DMS 273 treated with DMSO at 0.1 percent for 48 hours (cell line): ENCODE results near the gene MAPK6.

Experiments used
- DNase-seq: peaks from one replicate; lab custom pipeline; 2025; lab: John Stamatoyannopoulos, UW

The MAPK6 gene

GRCh38 chr15:52010633-52011595 lies 8.1 kb upstream of the MAPK6 start:
- DNase-seq = no peak

- no peak for DNase-seq
Observed at GRCh38 chr15:52011711-52012144, 7.3 kb upstream of the MAPK6 start.

- DNase-seq = no peak
Observed at GRCh38 chr15:52012210-52012609, 6.8 kb upstream of the MAPK6 start.

DNA sequence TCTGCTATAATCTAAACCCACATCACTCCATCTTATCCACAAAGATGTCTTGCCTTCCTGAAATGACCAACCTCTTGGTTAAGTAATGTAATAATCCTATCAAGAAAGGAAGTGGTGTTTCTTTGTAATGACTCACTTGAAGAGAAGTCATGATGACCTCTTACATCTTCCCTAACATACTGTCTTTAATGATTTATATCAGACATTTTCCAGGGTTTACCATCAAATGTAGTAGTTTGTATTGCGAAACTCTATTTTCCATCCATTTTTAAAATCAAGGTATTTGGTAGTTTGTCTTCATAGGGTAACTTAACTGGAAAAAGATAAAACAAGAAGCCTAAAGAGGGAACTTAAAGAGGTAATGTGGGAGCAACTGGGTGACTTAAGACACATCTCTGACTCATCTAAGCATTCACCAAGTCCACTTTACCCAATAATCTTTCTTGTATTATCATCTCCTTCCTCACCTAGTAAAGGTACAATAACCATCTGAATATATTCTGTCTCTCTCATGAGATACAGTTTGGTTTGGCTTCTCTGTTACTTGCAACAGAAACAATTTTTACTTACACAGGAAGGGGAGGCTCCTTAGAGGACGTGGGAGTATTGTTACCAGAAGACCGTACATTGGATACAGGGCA lies 5.7 kb upstream of the MAPK6 start:
- DNase-seq = no peak

DNA sequence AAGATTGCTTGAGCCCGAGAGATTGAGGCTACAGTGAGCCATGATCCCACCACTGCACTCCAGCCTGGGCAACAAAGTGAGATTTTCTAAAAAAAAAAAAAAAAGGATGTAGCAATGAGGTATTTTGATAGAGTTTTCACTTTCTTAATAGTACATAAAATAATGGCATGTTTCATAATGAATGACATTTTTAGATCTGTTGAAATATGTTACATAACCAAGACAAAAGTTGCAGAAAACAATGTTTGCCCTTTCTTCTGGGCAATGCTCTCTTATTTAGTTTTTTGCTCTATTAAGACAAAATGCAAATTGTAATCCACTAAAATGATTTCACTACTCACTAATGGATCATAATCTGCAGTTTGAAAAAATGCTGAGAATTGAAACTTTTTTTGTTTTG lies 4.4 kb upstream of the MAPK6 start:
- DNase-seq = no peak

DNA sequence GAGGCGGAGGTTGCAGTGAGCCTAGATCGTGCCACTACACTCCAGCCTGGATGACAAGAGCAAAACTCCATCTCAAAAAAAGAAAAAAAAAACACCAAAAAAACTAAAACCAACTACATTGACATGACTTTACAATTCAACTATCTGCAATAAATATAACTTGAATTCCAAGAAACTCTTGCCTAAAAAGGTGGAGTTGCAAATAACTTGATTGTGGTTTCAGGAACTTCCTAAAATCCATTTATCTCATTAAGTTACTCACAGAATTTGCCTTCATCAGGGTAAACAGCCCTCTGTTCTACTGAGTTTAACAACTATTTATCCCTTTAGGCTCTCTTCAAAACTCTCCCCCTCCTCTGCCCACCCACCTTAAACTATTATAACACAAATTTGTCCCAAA lies 2.7 kb upstream of the MAPK6 start:
- no peak for DNase-seq

DNA sequence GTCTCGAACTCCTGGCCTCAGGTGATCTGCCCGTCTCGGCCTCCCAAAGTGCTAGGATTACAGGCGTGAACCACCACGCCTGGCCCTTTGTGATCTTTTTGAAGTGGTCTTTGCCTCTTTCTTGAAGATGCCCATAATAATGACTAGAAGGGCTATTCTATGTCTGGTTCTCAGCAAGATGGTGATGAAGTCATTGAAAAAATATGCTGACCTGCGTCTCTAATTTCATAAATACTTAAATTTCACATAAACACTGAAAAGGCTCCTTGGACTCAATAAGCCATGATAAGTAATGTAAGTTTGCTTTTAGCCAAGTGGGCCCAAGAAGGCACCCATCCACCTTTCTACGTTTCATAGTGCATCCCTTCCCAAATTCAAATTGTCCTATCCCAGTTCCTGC lies 775 bp upstream of the MAPK6 start:
- DNase-seq = no peak

GRCh38 chr15:52019394-52020220 lies 588 bp downstream of the MAPK6 start:
- DNase-seq = no peak

DNA sequence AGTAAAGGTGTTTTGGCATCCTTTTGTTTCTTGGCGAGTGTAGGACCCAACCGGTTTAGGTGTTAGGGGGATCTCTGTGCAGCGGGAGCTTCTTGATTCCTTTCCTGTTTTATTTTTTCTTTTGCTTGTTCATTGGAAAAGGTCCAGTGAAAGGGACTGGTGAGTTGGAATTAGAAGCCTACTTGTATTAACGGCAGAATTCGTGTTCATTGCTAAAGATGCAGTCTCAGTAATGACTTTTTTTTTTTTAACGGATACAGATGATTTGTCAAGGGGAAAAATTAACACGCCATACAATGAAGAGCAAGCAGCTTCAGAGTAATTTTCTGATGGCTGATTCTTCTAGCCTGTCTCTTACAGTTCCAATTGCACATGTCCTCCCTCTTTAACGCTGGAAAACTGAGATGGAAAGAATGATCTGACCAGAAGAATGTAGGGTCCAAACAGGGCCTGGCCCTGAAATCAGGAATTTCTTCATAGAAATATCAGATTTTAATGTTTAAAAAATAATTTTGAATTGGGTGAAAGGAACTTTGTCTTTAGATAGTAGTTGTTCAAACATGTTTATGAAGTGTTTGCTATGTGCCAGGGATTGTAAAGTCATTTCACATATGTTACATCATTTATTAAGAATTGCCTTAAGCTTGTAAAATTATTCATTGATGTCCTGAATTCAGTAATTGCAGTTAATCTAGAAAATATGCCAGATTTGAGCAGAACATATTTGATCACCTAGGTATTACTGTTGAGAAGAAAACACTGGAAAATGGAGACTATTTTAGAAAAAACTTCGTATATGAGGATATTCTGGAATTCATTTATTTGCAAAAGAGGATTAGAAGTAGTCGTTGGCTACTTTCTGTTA lies 1.4 kb downstream of the MAPK6 start:
- DNase-seq = no peak

DNA sequence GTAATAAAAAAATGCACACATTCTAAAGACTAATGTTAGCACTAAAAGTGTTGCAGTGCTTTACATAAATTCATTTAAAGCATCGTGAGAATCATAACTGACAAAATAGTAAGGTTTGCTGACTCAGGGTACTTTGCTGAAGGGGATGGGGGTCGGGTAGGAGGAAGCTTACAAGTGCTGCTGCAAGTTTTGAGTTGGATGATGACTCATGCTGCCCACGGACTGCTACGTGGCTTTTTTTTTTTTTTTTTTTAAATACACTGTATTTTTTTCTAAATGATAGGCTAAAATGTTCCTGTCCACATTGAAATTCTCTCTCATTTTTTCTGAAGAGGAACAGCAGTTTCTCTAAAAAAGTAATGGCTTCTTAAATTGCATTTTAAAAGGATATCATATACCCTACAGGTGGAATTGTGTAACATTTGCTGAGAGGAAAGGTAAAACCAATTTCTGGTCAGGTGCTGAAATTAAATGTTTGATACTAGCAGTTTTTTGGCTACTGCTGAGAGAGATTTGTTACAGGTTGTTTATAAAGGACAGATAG lies 2.2 kb downstream of the MAPK6 start:
- DNase-seq = peak; percentile 25

- DNase-seq = no peak
Observed at GRCh38 chr15:52021892-52022540, 3.0 kb downstream of the MAPK6 start.

DNA sequence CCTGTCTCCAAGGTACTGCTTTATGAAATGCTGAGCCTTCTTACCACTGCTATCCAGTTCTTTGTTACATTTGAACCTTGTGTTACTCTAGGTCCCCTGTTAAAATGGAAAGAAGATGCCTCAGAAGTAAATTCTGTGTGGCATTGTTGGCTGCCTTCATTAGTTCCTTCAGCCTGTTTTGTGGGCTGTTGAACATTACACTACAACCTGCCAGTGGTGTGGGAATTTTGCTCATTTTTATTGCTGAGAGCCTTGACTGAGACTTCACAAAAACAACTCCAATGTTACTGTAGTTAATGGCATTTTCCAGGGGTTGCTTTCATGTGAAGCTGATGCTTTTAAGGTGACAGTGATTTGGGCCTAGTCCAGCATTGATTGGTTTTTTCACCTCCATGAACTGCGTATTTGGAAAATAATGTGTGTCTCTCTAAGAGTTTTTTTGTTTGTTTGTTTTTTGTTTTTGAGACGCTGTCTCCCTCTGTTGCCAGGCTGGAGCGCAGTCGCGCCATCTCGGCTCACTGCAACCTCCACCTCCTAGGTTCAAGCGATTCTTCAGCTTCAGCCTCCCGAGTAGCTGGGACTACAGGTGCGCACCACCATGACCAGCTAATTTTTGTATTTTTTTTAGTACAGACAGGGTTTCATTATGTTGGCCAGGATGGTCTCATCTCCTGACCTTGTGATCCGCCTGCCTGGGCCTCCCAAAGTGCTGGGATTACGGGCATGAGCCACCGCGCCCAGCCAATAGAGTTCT lies 4.3 kb downstream of the MAPK6 start:
- DNase-seq = no peak

GRCh38 chr15:52028431-52029093 lies 9.5 kb downstream of the MAPK6 start:
- no peak for DNase-seq

DNA sequence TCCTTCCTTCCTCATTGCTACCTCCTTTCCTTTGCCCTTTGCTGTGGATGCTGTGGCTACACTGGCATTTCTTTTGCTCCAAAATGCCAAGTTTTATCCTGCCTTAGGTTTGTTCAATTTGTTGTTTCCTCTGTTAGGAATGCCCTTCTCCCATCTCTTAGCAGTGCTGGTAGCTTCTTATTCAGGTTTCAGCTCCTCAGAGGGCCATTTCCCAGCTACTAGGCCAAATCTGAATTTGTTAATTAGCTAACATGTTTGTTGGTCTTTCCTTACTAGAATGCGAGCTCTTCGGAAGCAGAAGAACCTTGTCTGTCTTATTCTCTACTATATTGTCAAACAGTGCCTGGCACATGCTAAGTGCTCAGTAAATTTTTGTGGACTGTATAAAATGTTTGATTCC lies 11.0 kb downstream of the MAPK6 start:
- no peak for DNase-seq

DNA sequence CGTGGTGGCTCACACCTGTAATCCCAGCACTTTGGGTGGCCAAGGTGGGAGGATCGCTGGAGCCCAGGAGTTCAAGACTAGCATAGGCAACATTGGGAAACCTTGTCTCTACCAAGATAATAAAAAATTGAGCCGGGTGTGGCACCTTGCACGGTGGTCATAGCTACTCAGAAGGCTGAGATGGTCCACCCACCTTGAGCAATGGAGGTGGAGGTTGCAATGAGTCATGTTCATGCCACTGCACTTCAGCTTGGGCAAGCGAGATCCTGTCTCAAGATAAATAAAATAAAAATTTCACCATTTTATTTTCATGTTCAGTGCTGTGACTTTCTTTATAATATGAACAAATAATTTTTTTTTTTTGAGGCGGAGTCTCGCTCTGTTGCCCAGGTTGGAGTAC lies 12.5 kb downstream of the MAPK6 start:
- DNase-seq = no peak

GRCh38 chr15:52037889-52038505 lies 19.0 kb downstream of the MAPK6 start:
- no peak for DNase-seq

DNA sequence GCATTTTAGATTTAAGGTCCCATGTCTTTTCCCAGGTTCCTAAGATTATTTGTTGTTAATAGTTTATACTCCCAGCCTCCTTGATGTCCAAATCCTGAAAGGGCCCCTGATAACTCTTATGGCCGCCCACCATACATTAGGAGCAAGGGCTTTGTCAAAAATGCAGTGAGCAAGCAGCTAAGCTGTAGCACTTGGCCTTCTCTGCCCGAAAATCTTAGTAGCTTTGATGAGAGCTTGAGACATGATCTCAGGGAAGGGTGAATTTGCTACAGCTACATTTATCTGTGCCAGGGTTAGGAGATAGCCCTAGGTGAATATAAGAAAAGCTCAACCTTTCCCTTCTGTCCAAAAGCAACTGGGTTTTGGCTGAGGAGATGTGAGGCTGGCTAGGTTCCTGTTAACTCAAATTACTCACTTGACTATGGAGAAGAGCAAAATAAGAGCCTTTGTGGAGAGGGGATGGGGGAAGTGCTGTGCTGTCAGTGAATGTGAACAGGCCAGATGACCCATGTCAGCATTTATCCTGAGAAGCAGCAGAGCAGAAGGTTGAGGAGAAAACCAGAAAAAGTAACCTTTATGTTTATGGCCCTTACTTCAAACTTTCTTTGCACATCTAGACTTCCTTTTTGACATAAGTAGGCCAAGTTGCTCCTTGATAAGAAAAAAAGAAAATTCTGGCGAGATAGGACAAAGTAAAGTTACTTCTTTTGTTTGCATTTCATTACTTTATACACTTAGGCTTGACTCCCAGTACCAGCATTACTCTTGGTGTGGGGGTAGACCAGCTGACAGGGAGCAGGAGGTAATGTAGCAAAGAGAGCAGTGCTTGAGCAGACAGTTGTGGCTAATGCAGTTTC lies 21.1 kb downstream of the MAPK6 start:
- no peak for DNase-seq
